Left ventricle myocardium superior (tissue), 1 donor: Measurements from ENCODE around the gene BABAM2. TPM values are rescaled to one million over a fixed set of nuclear protein-coding genes. Genes with fewer than 3 reads are reported as not detected.

ENCODE experiments used
- ATAC-seq: fragments of 200-7000 bp; cut with Tn5 transposase; one replicate; pipeline ENCODE4 v1.9.1; 2020; ENCODE audit warnings: mild to moderate bottlenecking, moderate library complexity
- DNase-seq: peaks from one replicate; pipeline ENCODE4 v3.0.0-alpha.2; 2020
- intact Hi-C: fragments of 100-400 bp; cut with micrococcal nuclease; formaldehyde crosslinking; loops from one replicate; pipeline ENCODE4 v1.11.0; 2022
- total RNA-seq: library from RNA; stranded (reverse); fragmentation: NEBNext Ultra II Directional; extraction: Animal tissue kit (Norgen Biotek cat#: 25700); gene quantifications from one replicate; pipeline ENCODE4 v1.2.1, GENCODE V29; 2021
- donor health status: DM: no; HTN: yes; CAD: no; lungs with severe emphysema.

BABAM2 gene
- total RNA-seq, 1 donor from 2014 or later: 56.8 TPM

DNA sequence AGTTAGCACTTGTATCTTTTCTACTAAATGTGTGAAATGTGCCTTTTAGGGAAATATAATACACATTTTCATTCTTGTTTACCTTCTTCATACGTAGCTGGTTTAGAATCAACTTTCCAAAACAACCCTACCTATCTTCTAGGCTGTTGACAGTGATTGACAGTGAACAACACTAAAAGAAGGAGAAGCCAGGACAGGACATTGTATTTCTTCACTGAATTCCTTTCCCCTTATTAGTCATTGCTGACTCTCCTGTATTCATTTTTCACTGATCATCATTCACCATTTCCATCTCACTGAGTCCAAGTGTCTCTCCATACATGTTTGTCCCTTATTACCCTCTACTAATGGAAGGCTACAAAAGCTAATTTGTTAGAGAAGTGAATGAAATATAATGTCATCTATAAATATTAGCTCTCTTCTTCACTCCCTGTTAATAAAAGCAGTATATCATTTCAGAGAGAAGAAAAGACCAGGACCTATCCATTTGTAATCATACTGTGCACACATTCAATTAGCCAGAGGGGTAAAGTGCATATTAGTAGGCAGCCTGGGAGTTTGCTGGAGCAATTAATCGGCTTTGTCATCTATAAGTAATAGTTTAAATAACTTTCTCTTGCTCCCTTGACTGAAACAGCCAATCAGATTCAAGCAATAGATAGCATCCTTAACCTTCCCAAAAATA, 309.6 kb downstream of the BABAM2 start:
- intact Hi-C loops: no loop called here
- DNase-seq (no peak), ATAC-seq (no peak)

DNA sequence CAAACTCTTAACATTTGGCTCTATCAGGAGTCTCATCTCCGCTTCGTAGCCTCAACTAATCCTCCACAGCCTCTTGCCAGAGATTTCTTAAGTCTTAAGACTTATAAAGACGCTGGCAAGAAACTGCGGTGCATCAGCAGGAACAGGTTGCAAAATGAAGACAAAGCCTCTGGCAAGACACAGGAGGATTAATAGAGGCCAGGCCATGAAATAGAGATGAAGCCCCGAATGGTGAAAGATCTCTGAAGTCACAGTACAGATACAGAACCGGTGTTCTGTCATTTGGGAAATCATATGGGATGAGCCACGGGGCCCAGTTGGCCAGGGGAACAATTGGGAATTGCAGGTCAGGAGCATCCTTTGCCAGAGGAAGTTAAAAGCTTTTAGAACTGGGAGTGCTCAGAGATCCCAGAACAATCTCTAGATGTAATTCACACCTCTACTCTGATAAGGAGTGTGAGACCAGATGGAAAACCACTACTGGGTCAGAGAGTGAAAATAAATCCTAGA, 311.2 kb downstream of the BABAM2 start:
- DNase-seq (peak; percentile 38), ATAC-seq (peak; percentile 89)
- intact Hi-C loops: no loop called here

DNA sequence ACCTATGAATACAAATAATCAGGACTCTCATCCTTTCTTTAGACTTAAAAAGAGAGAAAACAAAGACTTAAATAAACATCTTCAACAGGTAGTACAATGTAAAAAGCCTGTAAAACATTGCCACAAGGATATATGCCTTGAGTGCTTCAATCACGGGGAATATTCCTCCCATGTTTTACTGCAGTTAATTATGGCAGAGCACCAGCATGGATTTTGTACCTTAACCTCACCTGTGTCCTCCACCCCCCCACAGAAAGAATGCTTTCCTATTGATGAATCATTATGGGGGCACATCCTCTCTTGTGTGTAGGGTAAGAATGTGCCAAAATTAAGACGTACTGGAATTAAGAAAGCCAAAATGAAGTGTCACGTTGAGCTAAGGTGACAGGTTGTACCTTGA, 312.2 kb downstream of the BABAM2 start:
- intact Hi-C loops: no loop called here
- ATAC-seq (no peak), DNase-seq (no peak)

DNA sequence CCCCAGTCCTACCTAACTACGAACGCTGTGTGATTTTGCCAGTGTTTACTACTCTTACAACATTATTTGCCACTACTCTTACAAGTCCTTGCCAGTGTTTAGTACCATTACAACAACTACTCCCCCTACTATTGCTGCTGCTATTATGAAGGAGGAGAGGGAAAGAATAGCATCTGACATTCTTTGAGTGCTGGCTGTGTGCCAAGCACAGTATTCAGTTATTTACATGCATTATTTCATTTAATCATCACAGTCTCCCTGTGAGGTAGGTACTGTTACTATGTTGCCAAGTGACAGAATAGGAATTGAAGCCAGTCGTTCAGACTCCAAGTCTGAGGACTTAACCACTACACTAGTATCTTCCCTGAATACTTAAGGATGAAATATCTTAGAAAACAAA, 316.2 kb downstream of the BABAM2 start:
- no peak for DNase-seq

DNA sequence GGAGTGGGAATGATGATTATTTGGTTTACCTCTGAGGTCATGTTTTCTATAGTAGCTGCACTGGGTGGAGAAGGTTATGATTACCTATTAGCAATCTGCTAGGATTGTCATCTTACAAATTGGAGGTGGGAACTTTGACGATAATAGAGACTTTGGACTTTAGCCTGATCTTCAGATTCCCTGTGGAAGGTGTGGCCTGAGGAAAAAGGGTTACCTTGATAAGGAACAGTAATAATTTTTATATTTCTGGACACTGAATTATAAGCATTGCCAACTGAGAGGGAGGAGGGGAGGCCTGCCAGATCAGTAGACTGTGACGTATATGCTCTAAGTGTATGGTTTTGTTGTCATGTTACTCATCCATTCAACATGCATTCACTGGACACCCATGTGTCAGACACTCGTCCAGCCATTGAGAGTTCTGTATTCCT, 318.7 kb downstream of the BABAM2 start:
- intact Hi-C loops: no loop called here
- ATAC-seq (no peak), DNase-seq (no peak)

More for the DNA sequence above, 316.2 kb downstream of the BABAM2 start:
- intact Hi-C loops: no loop called here
- no peak for ATAC-seq

DNA sequence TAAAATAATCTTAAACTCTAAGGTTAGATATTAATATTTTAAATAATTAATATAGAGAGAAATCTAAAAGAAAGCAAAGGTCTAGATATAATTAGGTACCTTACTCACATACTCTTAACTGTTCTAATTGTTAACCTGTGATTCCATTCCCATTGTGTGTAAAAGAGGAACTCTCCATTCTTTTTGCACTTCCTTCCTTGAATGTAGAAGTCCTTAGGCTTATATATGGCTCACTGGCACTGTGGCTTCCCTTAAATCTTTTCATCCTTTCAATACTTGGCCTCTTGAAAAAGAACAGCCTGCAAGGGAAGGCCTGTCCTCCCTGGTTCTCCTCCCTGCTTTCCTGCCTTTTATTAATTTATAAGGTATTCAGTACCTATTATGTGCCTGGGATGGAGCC, 319.3 kb downstream of the BABAM2 start:
- intact Hi-C loops: no loop called here
- DNase-seq: no peak
- ATAC-seq: no peak

DNA sequence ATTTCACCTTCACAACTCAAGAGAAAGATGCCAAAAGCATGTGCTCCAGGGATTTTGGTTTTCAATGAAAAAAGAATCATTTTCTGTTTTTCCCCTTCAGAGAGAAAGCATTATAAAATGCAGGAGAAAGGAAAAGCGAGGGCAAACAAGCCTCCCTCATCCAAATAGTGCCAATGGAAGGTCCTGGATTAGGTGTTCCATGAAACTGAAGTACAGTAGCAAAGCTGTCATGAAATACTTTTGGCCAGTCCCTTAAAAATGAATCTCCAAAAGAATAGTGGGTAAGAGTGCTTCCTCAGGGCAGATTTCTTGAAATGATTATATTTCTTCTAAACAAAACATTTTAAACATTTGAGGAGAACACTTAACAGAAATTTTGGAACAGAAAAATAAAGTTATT, 320.0 kb downstream of the BABAM2 start:
- DNase-seq: no peak
- intact Hi-C loops: no loop called here
- no peak for ATAC-seq

DNA sequence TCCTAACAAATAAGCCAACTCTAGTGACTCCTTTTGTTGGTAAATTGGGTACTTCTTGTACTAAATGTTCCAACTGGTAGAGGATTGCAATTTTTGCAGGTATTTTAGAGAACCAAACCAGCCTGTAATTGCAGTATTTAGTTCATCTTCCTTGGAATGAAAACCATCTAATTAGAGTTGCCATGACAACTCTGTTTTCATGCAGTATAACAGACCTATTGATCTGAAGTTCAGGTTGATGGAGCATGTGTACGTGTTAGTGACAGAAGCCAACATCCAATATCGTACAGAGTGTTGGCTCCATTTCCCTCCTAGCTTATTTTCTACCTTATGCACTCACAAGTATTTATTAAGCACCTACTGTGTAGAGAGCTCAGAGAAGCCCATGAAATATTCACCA, 325.8 kb downstream of the BABAM2 start:
- no peak for ATAC-seq
- intact Hi-C loops: no loop called here

DNA sequence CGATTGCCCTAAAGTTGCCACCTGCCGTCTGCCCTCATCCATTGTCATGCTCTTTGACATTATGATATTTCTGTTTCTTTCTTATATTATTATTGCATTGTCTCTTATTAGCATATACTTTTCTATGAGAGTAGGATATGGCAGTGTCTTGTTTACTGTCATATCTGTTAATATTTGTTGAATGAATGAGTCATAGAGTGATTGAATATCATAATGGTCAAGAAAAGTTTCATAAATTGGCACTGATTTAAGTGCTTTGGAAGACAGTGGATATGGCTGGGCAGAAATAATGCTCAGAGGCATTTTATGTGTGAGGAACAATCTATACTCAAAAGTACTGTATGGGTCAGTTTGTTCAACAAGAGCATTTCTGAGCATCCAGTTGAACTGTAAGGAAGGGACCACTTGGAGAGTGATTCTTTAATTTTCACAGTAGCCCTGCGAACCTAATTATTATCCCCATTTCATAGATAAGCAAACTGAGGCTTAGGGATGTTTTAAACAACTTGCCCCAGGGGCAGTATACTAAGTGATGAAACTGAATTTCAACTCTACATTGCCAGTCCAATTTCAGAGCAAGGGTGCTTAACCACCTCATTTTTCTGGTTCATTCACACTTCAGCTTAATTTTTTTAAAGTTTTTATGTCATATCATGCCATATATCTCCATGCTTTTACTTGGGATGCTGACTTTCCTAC, 326.7 kb downstream of the BABAM2 start:
- intact Hi-C loops: no loop called here
- ATAC-seq (no peak), DNase-seq (no peak)

More for the DNA sequence above, 325.8 kb downstream of the BABAM2 start:
- no peak for DNase-seq

DNA sequence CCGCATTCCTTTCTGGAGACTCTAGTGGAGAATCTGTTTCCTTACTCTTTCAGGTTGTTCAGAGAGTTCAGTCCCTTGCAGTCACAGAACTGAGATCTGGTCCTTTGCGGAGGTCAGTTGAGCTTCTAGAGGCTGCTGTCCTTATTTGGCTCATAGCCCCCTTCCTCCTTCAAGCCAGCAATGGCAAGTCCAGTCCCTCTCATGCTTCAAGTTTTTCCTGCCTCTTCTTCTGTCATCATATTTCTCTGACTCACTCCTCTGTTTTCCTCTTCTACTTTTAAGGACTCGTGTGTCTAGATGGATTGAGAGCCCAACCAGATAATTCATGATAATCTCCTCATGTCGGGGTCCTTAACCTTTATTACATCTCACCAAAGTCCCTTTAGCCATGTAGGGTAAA, 328.6 kb downstream of the BABAM2 start:
- ATAC-seq (no peak), DNase-seq (no peak)
- intact Hi-C loops: no loop called here

DNA sequence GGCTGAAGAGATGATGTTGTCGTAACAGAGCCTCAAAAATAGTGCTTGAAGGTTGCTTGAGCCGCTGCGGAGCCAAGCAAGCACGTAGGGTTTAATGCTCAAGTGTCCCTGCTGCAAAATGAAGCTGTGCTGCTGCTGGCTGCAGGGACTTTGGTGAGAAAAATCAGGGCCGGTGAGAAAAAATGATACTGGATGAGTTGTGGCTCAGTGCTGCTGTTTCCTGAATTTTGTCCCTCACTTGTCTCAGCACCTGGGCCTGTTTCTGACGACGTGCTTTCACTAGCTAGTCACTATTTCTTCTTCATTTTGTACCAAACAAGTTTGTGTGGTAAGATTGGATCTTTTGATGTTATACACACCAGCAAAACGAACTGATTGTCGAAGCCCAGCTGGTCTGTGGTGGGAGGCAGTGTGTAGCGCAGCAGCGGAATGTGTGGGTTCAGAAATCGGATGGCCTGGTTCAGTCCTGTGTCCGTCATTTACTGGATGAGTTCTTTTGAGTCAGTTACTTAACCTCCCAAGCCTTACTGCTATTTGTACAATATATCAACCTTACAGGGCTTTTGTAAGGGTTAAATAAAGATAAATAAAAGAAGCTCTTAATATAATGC, 329.3 kb downstream of the BABAM2 start:
- intact Hi-C loops: no loop called here
- ATAC-seq (no peak), DNase-seq (no peak)

DNA sequence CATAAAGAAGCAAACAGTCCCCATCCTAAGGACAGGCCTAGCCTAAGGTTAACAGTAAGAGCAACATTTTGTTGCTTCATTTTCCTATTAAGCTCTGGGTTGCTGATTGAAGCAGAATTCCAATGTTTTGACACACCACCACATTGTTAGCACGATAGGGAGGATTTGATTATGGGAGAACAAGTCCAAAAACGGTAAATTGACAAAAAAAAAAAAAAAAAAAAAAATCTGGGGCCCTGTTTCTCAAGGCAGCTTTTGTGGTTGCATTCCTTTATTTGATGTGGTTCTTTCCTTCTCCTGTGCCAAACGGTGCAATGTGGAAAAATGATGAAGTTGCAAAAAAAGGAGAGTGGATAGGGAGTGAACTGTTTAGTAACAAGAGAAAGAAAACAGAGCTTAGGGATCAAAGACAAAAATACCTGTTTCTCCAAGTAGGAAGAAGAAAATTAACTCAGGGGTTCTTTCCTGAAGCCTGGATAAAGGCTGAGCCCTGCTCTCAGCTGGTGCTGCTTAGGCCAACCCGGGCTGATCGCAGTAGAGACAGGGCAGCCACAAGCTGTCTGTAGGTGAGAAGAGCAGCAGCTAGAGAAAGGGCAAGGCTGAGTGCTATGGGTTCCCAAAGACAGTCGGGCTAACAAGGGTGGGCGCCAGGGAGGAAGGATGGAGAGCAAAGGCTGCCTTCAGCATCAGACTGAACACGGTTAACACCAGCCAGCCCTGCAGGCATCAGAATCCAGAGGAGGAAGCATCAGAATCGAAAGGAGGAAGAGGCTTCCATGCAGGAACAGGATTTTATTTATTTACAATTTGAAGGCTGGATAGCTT, 334.3 kb downstream of the BABAM2 start:
- DNase-seq: no peak
- intact Hi-C loops: no loop called here
- peak; percentile 18 for ATAC-seq

DNA sequence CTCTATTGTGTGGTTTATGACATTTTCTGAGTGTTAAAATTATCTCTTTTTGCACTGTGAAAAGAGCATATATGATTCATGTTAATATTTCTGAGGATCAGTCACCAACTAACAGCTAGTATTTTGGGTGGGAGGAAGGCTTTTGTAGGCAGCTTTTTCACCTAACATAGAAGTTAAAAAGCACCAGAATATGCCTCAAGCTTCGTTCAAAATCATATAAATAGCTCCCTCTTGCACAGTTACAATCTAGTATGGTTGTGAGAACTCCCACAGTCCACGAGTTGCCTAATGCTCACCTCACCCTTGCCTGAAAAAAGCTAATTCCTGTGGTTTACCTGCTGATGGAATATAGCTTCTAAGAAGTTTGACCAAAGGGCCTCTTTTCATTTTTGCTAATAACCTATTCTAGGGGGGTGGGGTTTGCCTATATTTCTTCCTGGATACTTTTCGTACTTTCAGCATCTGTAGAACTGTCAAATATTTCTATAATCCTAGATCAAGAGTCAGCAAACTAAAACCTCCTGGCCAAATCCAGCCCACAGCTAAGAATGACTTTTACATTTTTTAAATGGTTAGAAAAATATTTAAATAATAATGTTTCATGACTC, 335.0 kb downstream of the BABAM2 start:
- ATAC-seq (no peak), DNase-seq (no peak)
- intact Hi-C loops: no loop called here

DNA sequence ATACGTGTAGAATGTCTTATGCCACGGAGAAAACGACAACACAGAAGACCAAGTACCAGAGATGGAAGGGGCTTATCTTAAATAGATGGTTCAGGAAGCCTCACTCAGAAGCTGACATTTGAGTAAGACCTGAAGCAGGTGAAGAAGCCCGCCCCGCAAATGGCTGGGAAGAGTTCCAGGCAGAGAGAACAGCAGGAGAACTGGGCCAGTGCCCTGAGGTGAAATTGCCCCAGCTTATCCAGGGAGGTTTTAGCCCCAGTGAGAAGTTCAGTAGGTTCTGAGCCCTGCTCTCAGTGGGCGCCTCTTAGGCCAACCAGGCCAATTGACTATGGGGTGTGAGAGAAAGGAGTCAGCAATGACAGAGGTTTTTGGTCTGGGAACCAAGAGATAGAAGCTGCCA, 336.0 kb downstream of the BABAM2 start:
- DNase-seq (no peak), ATAC-seq (no peak)
- intact Hi-C loops: no loop called here

DNA sequence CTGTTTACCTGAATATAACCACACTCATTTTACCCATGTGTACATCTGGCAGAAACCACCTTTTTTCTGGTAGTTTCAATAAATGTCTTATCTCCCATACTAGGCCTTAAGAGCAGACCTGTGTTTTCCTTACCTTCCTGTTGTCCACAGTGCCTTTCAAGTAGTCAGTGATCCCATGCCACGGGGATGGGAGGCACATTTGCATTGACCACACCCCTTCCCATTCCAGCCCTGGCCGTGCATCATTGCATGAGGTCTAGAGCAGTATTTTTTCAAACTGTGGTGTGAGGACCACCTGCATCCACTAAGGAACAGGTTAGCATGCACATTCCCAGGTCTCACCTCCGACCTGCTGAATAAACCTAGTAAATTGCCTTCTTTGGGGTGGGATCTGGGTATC, 337.0 kb downstream of the BABAM2 start:
- DNase-seq (no peak), ATAC-seq (no peak)
- intact Hi-C loops: no loop called here

DNA sequence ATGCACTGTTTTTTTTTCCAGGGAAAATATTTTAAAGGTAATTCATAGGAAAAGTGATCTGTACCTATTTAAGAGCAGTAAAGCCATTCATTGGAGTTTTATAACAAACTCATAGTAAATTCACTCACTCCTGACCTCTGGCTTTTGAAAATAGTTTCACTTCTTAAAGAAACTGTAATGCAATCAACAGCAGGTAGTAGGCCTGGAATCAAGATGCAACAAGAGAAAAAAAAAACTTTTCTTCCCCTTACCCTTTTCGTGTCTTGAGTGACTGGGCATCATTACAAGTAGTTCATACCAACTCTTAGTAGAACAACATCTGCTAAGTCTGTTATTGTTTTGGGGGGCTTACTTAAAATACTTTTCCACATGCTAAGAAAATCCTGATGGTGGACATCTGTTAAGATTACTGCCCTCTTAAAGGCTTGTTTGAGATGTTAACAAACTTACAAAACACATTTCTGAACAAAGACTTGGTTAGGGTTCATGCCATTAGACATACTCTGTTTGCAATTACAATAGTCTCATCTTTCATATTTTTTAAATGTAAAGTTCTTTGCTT, 338.0 kb downstream of the BABAM2 start:
- intact Hi-C loops: no loop called here
- no peak for DNase-seq
- no peak for ATAC-seq

DNA sequence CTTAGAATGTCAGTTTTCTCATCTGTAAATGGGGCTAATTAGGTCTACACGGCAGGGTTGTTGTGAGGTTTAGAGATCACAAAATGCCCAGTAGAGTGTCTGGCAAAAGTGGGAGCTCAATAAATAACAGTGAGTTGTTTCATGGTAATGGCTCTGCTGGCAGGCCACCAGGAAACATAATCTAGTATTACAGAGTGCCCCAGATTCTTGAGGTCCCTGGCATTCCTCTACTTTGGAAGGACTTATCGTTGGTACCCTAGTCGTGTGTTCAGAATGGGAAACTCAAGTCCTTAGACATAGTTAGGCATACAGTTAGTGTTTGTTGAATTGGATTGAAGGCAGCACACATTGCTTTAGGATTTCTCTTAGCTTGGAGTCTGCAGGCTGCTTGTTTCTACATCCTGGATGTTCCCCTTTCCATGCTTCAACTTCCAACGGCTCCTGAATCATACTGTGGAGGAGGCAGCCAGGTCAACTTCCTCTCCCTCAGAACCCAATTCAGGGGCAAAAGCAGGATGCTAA, 340.6 kb downstream of the BABAM2 start:
- ATAC-seq: peak; percentile 86
- intact Hi-C loops: no loop called here
- DNase-seq: peak; percentile 51

DNA sequence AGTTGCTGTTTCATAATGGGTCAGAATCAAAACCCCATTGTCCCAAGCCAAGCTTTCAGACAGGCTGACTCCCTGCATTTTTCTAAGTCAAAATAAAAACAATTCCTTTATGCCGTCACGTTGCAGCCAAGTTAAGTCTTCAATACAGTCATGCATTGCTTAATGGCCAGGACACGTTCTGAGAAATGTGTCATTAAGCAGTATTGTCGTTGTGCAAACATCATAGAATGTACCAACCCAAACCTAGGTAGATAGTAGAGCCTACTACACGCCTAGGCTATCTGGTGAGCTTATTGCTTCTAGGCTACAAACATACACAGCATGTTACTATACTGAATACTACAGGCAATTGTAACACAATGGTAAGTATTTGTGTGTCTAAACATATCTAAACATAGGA, 341.8 kb downstream of the BABAM2 start:
- ATAC-seq: no peak
- intact Hi-C loops: no loop called here
- DNase-seq: no peak
